ENCODE data around the gene GOLGA1. TPM values are rescaled to one million over a fixed set of nuclear protein-coding genes. Genes with fewer than 3 reads are reported as not detected.
"Not testable (repeated sequence)": the region's sequence is repeated elsewhere in the genome, so short reads cannot be mapped to it uniquely, and the experiment has no call there.

The GOLGA1 gene
- total RNA-seq, 4 donors from 2014 or later = 6.7 to 25.7 (median 15.4) TPM

- H3K27ac ChIP-seq = peak within 1 kb of the TSS; percentile 64 to 65
- no peaks in the 10 kb centered on the region for H3K9me3 ChIP-seq
- no peaks in the 10 kb centered on the region for H3K4me1 ChIP-seq
- H3K36me3 ChIP-seq = no peaks in the 10 kb centered on the region
- TF ChIP-seq POLR2A (IDR thresholded peaks at IDR 0.05) = no peak
- peak; percentile 97 to 99 (median 98) for TF ChIP-seq CTCF (IDR thresholded peaks at IDR 0.05)
- H3K27me3 ChIP-seq = no peaks in the 10 kb centered on the region
- peak; percentile 72 to 77 for DNase-seq
- H3K4me3 ChIP-seq = peak within 1 kb of the TSS; percentile 25 to 33
- intact Hi-C loops (cut with DNase I; ENCODE audit: low total_unique reads) = loop anchor here (2.0 kb wide), 1 partner anchor 80 kb away; no protein-coding TSS in a partner anchor
Measured at GRCh38 chr9:124852829-124853531, 87.9 kb downstream of the GOLGA1 start, which contains the start of gene WDR38. TSS of gene WDR38 (plus strand) at chr9:124853460. CDS start at chr9:124853532, 72 bp downstream.

GRCh38 chr9:124852121-124852828 lies 88.6 kb downstream of the GOLGA1 start:
- Histone ChIP-seq H3K36me3 (no peaks in the 10 kb centered on the region), H3K4me1 (no peaks in the 10 kb centered on the region), H3K27me3 (no peaks in the 10 kb centered on the region), H3K4me3 (peak overlapping the region in 1 of 2 donors; percentile 33), H3K27ac (peak overlapping the region; percentile 64 to 65), H3K9me3 (no peaks in the 10 kb centered on the region)
- TF ChIP-seq POLR2A (IDR thresholded peaks at IDR 0.05) (no peak), CTCF (IDR thresholded peaks at IDR 0.05) (no peak)
- intact Hi-C loops (cut with DNase I; ENCODE audit: low total_unique reads) = loop anchor here (2.0 kb wide), 1 partner anchor 79 kb away; no protein-coding TSS in a partner anchor
- no peak for DNase-seq

- Histone ChIP-seq H3K27me3 (no peaks in the 10 kb centered on the region), H3K9me3 (no peaks in the 10 kb centered on the region), H3K4me3 (no peak overlapping the region), H3K4me1 (no peaks in the 10 kb centered on the region), H3K27ac (no peak overlapping the region), H3K36me3 (no peaks in the 10 kb centered on the region)
- no peak for DNase-seq
- no peak for TF ChIP-seq POLR2A (IDR thresholded peaks at IDR 0.05)
- no peak for TF ChIP-seq CTCF (IDR thresholded peaks at IDR 0.05)
- intact Hi-C loops (cut with DNase I; ENCODE audit: low total_unique reads) = no loop called here
Measured at GRCh38 chr9:124849801-124850200, 91.1 kb downstream of the GOLGA1 start.

GRCh38 chr9:124846969-124847368 lies 93.9 kb downstream of the GOLGA1 start:
- no peaks in the 10 kb centered on the region for H3K27me3 ChIP-seq
- H3K27ac ChIP-seq = no peak overlapping the region
- no peak overlapping the region for H3K4me3 ChIP-seq
- H3K9me3 ChIP-seq = no peaks in the 10 kb centered on the region
- no peak for DNase-seq
- TF ChIP-seq POLR2A (IDR thresholded peaks at IDR 0.05) (no peak), CTCF (IDR thresholded peaks at IDR 0.05) (no peak)
- H3K36me3 ChIP-seq = no peaks in the 10 kb centered on the region
- no peaks in the 10 kb centered on the region for H3K4me1 ChIP-seq
- intact Hi-C loops (cut with DNase I; ENCODE audit: low total_unique reads) = no loop called here

GRCh38 chr9:124846467-124846866 lies 94.4 kb downstream of the GOLGA1 start:
- H3K36me3 ChIP-seq; H3K27me3 ChIP-seq; H3K27ac ChIP-seq; intact Hi-C loops (cut with DNase I; ENCODE audit: low total_unique reads); H3K4me1 ChIP-seq; H3K4me3 ChIP-seq; DNase-seq; H3K9me3 ChIP-seq: not testable (repeated sequence)

All from uterus (tissue), 4 donors.